ENCODE data around the gene CD33. TPM values are rescaled to one million over a fixed set of nuclear protein-coding genes. Genes with fewer than 3 reads are reported as not detected.

CD33 gene
- total RNA-seq, 2 donors from 2014 or later = 8.1 to 11.7 TPM

DNA sequence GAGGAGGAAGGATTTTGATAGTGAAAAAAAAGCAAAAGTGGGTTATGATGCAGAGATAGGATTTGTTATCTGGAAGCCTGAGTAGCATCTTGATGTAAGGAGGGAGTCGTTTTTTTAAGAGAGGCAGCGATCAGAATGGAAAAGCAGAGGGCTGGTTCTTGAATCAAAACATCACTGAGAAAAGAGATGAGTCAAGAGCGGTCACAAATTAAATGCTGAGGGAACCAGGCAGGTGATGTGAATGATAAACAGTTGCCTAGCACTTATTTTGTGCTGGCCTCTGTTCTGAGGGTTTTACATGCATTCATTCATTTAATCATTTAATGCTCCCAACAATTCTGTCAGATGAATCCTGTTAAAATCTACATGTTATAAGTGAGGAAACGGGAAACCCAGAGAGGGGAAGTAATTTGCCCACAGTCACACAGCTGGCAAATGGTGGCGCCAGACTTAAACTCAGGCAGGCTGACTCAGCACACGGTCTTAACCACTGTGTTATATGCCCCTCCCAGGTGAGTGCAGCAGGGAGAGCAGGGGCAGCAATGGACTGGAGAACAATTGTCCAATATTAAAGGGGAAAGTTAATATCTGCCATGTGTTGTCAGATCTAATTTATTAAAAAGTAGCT lies 47.4 kb downstream of the CD33 start:
- Histone ChIP-seq H3K27me3 (replicated peaks; ENCODE audit: insufficient read depth) (no peaks in the 10 kb centered on the region), H3K4me3 (no peak overlapping the region), H3K9me3 (no peaks in the 10 kb centered on the region), H3K4me1 (ENCODE audit: control insufficient read depth in 1 of 2, low read depth in 2 of 2) (no peaks in the 10 kb centered on the region), H3K36me3 (no peaks in the 10 kb centered on the region), H3K27ac (no peak overlapping the region)
- ATAC-seq (ENCODE audit: insufficient number of reproducible peaks, low FRiP score, low read depth) = no peak
- no peak for DNase-seq (ENCODE audit: low spot score)
- TF ChIP-seq CTCF (IDR thresholded peaks at IDR 0.05) = no peak

DNA sequence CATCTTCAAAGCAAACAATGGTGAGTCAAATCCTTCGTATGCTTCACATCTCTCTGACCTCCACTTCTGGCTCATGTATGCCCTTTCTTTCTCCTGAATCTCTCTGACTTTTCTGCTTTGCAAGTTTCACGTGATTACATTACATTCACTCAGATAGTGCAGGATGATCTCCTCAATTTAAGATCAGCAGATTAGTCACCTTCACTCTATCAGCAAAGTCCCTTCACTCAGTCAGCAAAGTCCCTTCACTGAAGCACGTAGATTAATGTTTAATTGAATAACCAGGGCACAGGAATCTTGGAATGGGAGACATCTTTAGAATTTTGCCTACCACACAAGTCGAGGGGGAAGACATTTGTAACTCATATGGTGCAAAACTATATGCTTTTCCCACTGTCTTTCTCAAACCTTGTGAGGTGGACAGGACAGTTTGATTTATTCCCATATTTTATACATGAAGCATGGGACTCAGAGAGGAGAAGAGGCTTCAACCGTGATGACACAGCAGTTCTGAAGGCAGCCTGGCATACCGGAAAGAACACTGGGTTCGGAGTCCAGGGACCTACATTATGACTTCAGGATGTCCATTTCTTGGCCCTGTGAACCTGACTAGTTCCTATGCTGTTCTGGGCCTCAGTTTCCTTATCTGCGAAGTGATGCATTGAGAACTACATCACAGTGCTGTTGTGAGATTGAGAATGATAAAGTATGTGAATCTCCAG lies 49.3 kb downstream of the CD33 start:
- DNase-seq (ENCODE audit: low spot score) = no peak
- Histone ChIP-seq H3K9me3 (no peaks in the 10 kb centered on the region), H3K4me1 (ENCODE audit: control insufficient read depth in 1 of 2, low read depth in 2 of 2) (no peaks in the 10 kb centered on the region), H3K4me3 (no peak overlapping the region), H3K36me3 (no peaks in the 10 kb centered on the region), H3K27me3 (replicated peaks; ENCODE audit: insufficient read depth) (no peaks in the 10 kb centered on the region), H3K27ac (no peak overlapping the region)
- no peak for ATAC-seq (ENCODE audit: insufficient number of reproducible peaks, low FRiP score, low read depth)
- TF ChIP-seq CTCF (IDR thresholded peaks at IDR 0.05) = no peak

- Histone ChIP-seq H3K4me3 (no peak overlapping the region), H3K4me1 (ENCODE audit: control insufficient read depth in 1 of 2, low read depth in 2 of 2) (no peaks in the 10 kb centered on the region), H3K27me3 (replicated peaks; ENCODE audit: insufficient read depth) (no peaks in the 10 kb centered on the region), H3K27ac (no peak overlapping the region), H3K36me3 (no peaks in the 10 kb centered on the region), H3K9me3 (no peaks in the 10 kb centered on the region)
- TF ChIP-seq CTCF (IDR thresholded peaks at IDR 0.05) = no peak
- DNase-seq (ENCODE audit: low spot score) (no peak), ATAC-seq (ENCODE audit: insufficient number of reproducible peaks, low FRiP score, low read depth) (no peak)
Measured at GRCh38 chr19:51277112-51277511, 52.2 kb downstream of the CD33 start.

DNA sequence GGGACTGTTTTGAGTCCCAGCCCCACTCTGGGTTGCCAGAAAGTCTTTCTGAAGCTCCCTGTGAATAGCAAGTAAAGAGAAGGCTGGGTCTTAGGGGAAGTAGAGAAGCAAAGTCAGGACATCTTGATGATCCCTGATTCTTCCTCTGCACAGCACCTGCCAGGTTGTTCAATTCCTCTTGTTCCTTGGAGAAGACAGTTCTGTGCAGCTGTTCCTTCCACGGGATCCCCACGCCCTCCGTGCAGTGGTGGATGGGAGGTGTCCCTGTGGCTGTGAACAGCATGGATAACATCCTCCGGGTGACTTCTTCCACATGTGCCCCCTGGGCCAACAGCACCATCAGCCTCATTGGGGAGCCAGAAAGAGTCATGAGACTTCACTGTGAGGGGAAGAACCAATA lies 57.5 kb downstream of the CD33 start:
- ATAC-seq (ENCODE audit: insufficient number of reproducible peaks, low FRiP score, low read depth) = no peak
- TF ChIP-seq CTCF (IDR thresholded peaks at IDR 0.05) = no peak

GRCh38 chr19:51285682-51286081 lies 60.8 kb downstream of the CD33 start:
- Histone ChIP-seq H3K27ac (no peak overlapping the region), H3K4me1 (ENCODE audit: control insufficient read depth in 1 of 2, low read depth in 2 of 2) (no peaks in the 10 kb centered on the region), H3K36me3 (no peaks in the 10 kb centered on the region), H3K9me3 (no peaks in the 10 kb centered on the region), H3K4me3 (no peak overlapping the region), H3K27me3 (replicated peaks; ENCODE audit: insufficient read depth) (no peaks in the 10 kb centered on the region)
- DNase-seq (ENCODE audit: low spot score) (no peak), ATAC-seq (ENCODE audit: insufficient number of reproducible peaks, low FRiP score, low read depth) (no peak)
- no peak for TF ChIP-seq CTCF (IDR thresholded peaks at IDR 0.05)

More for the DNA sequence above, 57.5 kb downstream of the CD33 start:
- Histone ChIP-seq H3K27me3 (replicated peaks; ENCODE audit: insufficient read depth) (no peaks in the 10 kb centered on the region), H3K36me3 (no peaks in the 10 kb centered on the region), H3K27ac (no peak overlapping the region), H3K9me3 (no peaks in the 10 kb centered on the region), H3K4me1 (ENCODE audit: control insufficient read depth in 1 of 2, low read depth in 2 of 2) (no peaks in the 10 kb centered on the region), H3K4me3 (no peak overlapping the region)
- DNase-seq (ENCODE audit: low spot score) = no peak

Other genes with a start within 250 kb of the CD33 start
- gene KLK7, start 241.2 kb upstream of the CD33 start, total RNA-seq = not detected
- gene KLK8, start 223.5 kb upstream of the CD33 start, total RNA-seq = not detected
- not detected for gene KLK10, start 205.4 kb upstream of the CD33 start, total RNA-seq
- under 1 TPM in 1 of 2 donors, not detected in 1; 0.85 TPM for gene KLK11, start 198.5 kb upstream of the CD33 start, total RNA-seq
- not detected for gene KLK12, start 190.1 kb upstream of the CD33 start, total RNA-seq
- not detected for gene KLK13, start 160.0 kb upstream of the CD33 start, total RNA-seq
- not detected for gene KLK14, start 142.2 kb upstream of the CD33 start, total RNA-seq
- gene CTU1, start 116.7 kb upstream of the CD33 start, total RNA-seq = 10 to 100 TPM in 1 of 2 donors, 1 to 10 TPM in 1; 4.9 to 12.5 TPM
- 10 to 100 TPM; 13.1 to 15.2 TPM for gene SIGLEC9, start 100.2 kb upstream of the CD33 start, total RNA-seq
- 1 to 10 TPM; 2.4 to 5.9 TPM for gene SIGLEC7, start 82.8 kb upstream of the CD33 start, total RNA-seq
- gene SIGLECL1, start 26.0 kb downstream of the CD33 start, total RNA-seq = not detected
- gene IGLON5, start 86.6 kb downstream of the CD33 start, total RNA-seq = 1 to 10 TPM in 1 of 2 donors, not detected in 1; 1.6 TPM
- 1 to 10 TPM in 1 of 2 donors, under 1 TPM in 1; 0.54 to 1.6 TPM for gene VSIG10L, start 117.1 kb downstream of the CD33 start, total RNA-seq
- gene ETFB, start 141.3 kb downstream of the CD33 start, total RNA-seq = 10 to 100 TPM; 32.7 to 56.5 TPM
- gene CLDND2, start 143.9 kb downstream of the CD33 start, total RNA-seq = not detected
- gene NKG7, start 147.6 kb downstream of the CD33 start, total RNA-seq = 1 to 10 TPM in 1 of 2 donors, under 1 TPM in 1; 0.54 to 4.4 TPM
- gene LIM2, start 162.9 kb downstream of the CD33 start, total RNA-seq = not detected
- 1 to 10 TPM in 1 of 2 donors, not detected in 1; 1.4 TPM for gene C19orf84, start 165.5 kb downstream of the CD33 start, total RNA-seq
- 10 to 100 TPM; 13.3 to 20.3 TPM for gene SIGLEC10, start 192.6 kb downstream of the CD33 start, total RNA-seq
- under 1 TPM; 0.28 to 0.41 TPM for gene SIGLEC8, start 233.4 kb downstream of the CD33 start, total RNA-seq

Data from thoracic aorta (tissue), 2 donors.